ENCODE results near the gene TCHH.

Gene TCHH

DNA sequence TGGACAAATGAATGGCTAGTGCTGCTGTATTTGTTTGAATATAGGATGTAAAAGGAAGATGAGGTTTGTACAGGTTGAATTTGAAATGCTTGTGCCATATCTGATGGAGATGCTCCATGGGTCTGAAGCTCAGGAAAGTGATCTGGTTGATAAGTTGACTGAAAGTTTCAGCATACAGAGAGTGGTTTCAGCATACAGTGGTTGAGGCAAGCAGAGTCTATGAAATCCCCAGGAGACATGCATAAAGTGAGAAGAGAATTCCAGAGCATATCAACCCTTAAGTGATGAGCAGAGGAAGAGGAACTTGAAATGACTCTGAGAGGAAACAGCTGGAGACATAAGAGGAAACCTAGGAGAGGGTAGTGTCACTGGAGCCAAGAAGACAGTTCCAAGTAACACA lies 48.1 kb downstream of the TCHH start:
- no peak for DNase-seq (ENCODE audit: low read depth)

- DNase-seq (ENCODE audit: low read depth): no peak
Measured at GRCh38 chr1:152061952-152062351, 53.3 kb downstream of the TCHH start.
